Endodermal cell (in vitro differentiated cells): ENCODE measurements around the gene CACNA2D1. TPM values are rescaled to one million over a fixed set of nuclear protein-coding genes. Genes with fewer than 3 reads are reported as not detected.

ENCODE experiments used
- DNase-seq: peaks from one replicate; pipeline ENCODE4 v3.0.0-alpha.2; 2017
- H3K27ac ChIP-seq: 2 replicates; pipeline ENCODE4 v1.5.1; 2013; ENCODE audit warnings: mild to moderate bottlenecking, low read depth, low read length, moderate library complexity
- H3K27me3 ChIP-seq: 2 replicates; pipeline ENCODE4 v1.6.1; 2013; ENCODE audit warnings: mild to moderate bottlenecking, low read length, moderate library complexity; ENCODE audit not compliant: insufficient read depth, control insufficient read depth, poor library complexity, severe bottlenecking
- H3K36me3 ChIP-seq: 2 replicates; pipeline ENCODE4 v1.7.0; 2013; ENCODE audit warnings: mild to moderate bottlenecking, low read length, moderate library complexity; ENCODE audit not compliant: control insufficient read depth, insufficient read depth
- H3K4me1 ChIP-seq: one replicate; pipeline ENCODE4 v1.7.0; 2013; ENCODE audit warnings: low read length; ENCODE audit not compliant: control insufficient read depth, insufficient read depth
- H3K4me3 ChIP-seq: 2 replicates; pipeline ENCODE4 v1.5.1; 2013; ENCODE audit warnings: mild to moderate bottlenecking, low read length, moderate library complexity
- H3K9ac ChIP-seq: 2 replicates; pipeline ENCODE4 v1.6.1; 2013; ENCODE audit warnings: mild to moderate bottlenecking, low read length, moderate library complexity; ENCODE audit not compliant: poor library complexity, severe bottlenecking; ENCODE audit errors: extremely low read depth
- H3K9me3 ChIP-seq: 2 replicates; pipeline ENCODE4 v1.6.1; 2013; ENCODE audit warnings: mild to moderate bottlenecking, low read length, moderate library complexity; ENCODE audit not compliant: control insufficient read depth
- H3K27ac Mint-ChIP-seq: 2 replicates; pipeline ENCODE4 v1.8.0; 2020; ENCODE audit warnings: mixed read lengths
- H3K27me3 Mint-ChIP-seq: 2 replicates; pipeline ENCODE4 v1.8.0; 2021; ENCODE audit warnings: mild to moderate bottlenecking, mixed read lengths; ENCODE audit not compliant: insufficient read depth
- H3K36me3 Mint-ChIP-seq: 2 replicates; pipeline ENCODE4 v1.8.0; 2020; ENCODE audit warnings: low read depth, mixed read lengths
- H3K4me1 Mint-ChIP-seq: 2 replicates; pipeline ENCODE4 v1.8.0; 2020; ENCODE audit warnings: mixed read lengths
- H3K4me3 Mint-ChIP-seq: 2 replicates; pipeline ENCODE4 v1.8.0; 2020; ENCODE audit warnings: mild to moderate bottlenecking, moderate library complexity, mixed read lengths
- H3K9me3 Mint-ChIP-seq: 2 replicates; pipeline ENCODE4 v1.8.0; 2020; ENCODE audit warnings: mild to moderate bottlenecking, mixed read lengths
- CTCF ChIP-seq: fragments of 200-600 bp; sonication (generic); conservative IDR thresholded peaks from 2 replicates; pipeline ENCODE4 v1.5.0; 2021; ENCODE audit warnings: antibody characterized with exemption, mild to moderate bottlenecking
- WGBS, 2 experiments: methylation state at CpG; one replicate each; pipeline versions ENCODE4 v1.1.5 to v1.1.7; 2013; ENCODE audit warnings: missing lambda C conversion rate in 2 of 2, mixed read lengths in 1 of 2; ENCODE audit not compliant: insufficient coverage in 1 of 2, insufficient read length in 1 of 2; 5-methylcytosine and 5-hydroxymethylcytosine counted together
- total RNA-seq, 2 donors: library from RNA; stranded (reverse); fragmentation: NEBNext Ultra II Directional in 1 of 2; extraction: Animal tissue kit (Norgen Biotek cat#: 25700) in 1 of 2; gene quantifications; 2 replicates in 1 of 2; 3 replicates in 1 of 2; pipeline ENCODE4 v1.2.1, GENCODE V29; 2021

CACNA2D1 gene
- total RNA-seq, 2 donors from 2014 or later, result 16.9 to 26.8 TPM

GRCh38 chr7:82226191-82226590, 217.4 kb downstream of the CACNA2D1 start:
- 97 to 100% methylated on average over 1 to 3 of the region's 3 CpGs for WGBS, 2 experiments
- Histone ChIP-seq H3K4me3 (no peak overlapping the region), H3K4me1 (no peaks in the 10 kb centered on the region), H3K27ac (no peak overlapping the region), H3K9me3 (no peaks in the 10 kb centered on the region), H3K9ac (no peak overlapping the region), H3K36me3 (no peaks in the 10 kb centered on the region), H3K27me3 (no peaks in the 10 kb centered on the region)
- H3K4me1 Mint-ChIP-seq, result peaks cover 4% of the 10 kb centered on the region
- H3K27ac Mint-ChIP-seq, result no peak overlapping the region
- no peaks in the 10 kb centered on the region for H3K36me3 Mint-ChIP-seq
- no peaks in the 10 kb centered on the region for H3K27me3 Mint-ChIP-seq
- no peaks in the 10 kb centered on the region for H3K9me3 Mint-ChIP-seq
- no peak overlapping the region for H3K4me3 Mint-ChIP-seq
- TF ChIP-seq CTCF, result no peak
- no peak for DNase-seq

GRCh38 chr7:82224529-82224928, 219.0 kb downstream of the CACNA2D1 start:
- Histone ChIP-seq H3K36me3 (no peaks in the 10 kb centered on the region), H3K4me1 (no peaks in the 10 kb centered on the region), H3K9me3 (no peaks in the 10 kb centered on the region), H3K27ac (no peak overlapping the region), H3K27me3 (no peaks in the 10 kb centered on the region), H3K4me3 (no peak overlapping the region), H3K9ac (no peak overlapping the region)
- no peak for DNase-seq
- Mint-ChIP-seq H3K27ac (no peak overlapping the region), H3K27me3 (no peaks in the 10 kb centered on the region), H3K4me1 (no peaks in the 10 kb centered on the region), H3K9me3 (no peaks in the 10 kb centered on the region), H3K4me3 (no peak overlapping the region), H3K36me3 (no peaks in the 10 kb centered on the region)
- WGBS, 2 experiments, result 80 to 92% methylated on average over 3 to 6 of the region's 6 CpGs
- no peak for TF ChIP-seq CTCF

GRCh38 chr7:82223580-82223979, 220.0 kb downstream of the CACNA2D1 start:
- no peaks in the 10 kb centered on the region for H3K36me3 Mint-ChIP-seq
- H3K27ac ChIP-seq, result no peak overlapping the region
- WGBS, 2 experiments, result 81% methylated on average over 2 to 3 of the region's 3 CpGs
- H3K4me3 ChIP-seq, result no peak overlapping the region
- H3K27ac Mint-ChIP-seq, result no peak overlapping the region
- no peaks in the 10 kb centered on the region for H3K9me3 Mint-ChIP-seq
- no peaks in the 10 kb centered on the region for H3K9me3 ChIP-seq
- no peak for TF ChIP-seq CTCF
- no peaks in the 10 kb centered on the region for H3K4me1 Mint-ChIP-seq
- no peak overlapping the region for H3K9ac ChIP-seq
- no peaks in the 10 kb centered on the region for H3K27me3 ChIP-seq
- no peaks in the 10 kb centered on the region for H3K36me3 ChIP-seq
- H3K4me3 Mint-ChIP-seq, result no peak overlapping the region
- no peak for DNase-seq
- no peaks in the 10 kb centered on the region for H3K27me3 Mint-ChIP-seq
- H3K4me1 ChIP-seq, result no peaks in the 10 kb centered on the region
